Measurements from ENCODE around the gene ARPC5. TPM values are rescaled to one million over a fixed set of nuclear protein-coding genes. Genes with fewer than 3 reads are reported as not detected.

ARPC5 gene
- polyA plus RNA-seq, 2 of the 4 experiments (the other 2 are of a cell fraction) = 189 to 198 TPM

GRCh38 chr1:183630748-183631147, 4.8 kb downstream of the ARPC5 start:
- Histone ChIP-seq H3K4me2 (peak overlapping the region; percentile 87; the same call in 2 of the 3 replicates), H3K4me3 (no peak overlapping the region), H3K27ac (no peak overlapping the region), H3K4me1 (peaks cover 49% of the 10 kb centered on the region), H3K9me3 (no peaks in the 10 kb centered on the region)
- ATAC-seq (no peak), DNase-seq (ENCODE audit: low read depth in 1 of 2, low spot score in 1 of 2) (no peak), FAIRE-seq (no peak)
- no peak for TF ChIP-seq EP300 (IDR thresholded peaks at IDR 0.05)
- no peak for TF ChIP-seq KDM1A (IDR thresholded peaks at IDR 0.05; ENCODE audit: low read depth)
- TF ChIP-seq PHF8 (IDR thresholded peaks at IDR 0.05; ENCODE audit: borderline replicate concordance, low read depth) = no peak
- TF ChIP-seq MAFK (IDR thresholded peaks at IDR 0.05; ENCODE audit: partially characterized antibody) = no peak
- no peak for TF ChIP-seq FOSL2 (IDR thresholded peaks at IDR 0.05)
- no peak for TF ChIP-seq FOSL2 (CRISPR knock-in tag; IDR thresholded peaks at IDR 0.05)
- TF ChIP-seq JUNB (IDR thresholded peaks at IDR 0.05) = no peak
- no peak for TF ChIP-seq REST (IDR thresholded peaks at IDR 0.05)
- TF ChIP-seq POLR2A (IDR thresholded peaks at IDR 0.05; ENCODE audit: low read length) = no peak
- no peak for TF ChIP-seq ZSCAN20 (CRISPR knock-in tag; IDR thresholded peaks at IDR 0.05)
- no peak for TF ChIP-seq HEYL (CRISPR knock-in tag; IDR thresholded peaks at IDR 0.05)
- TF ChIP-seq HOXB13 (CRISPR knock-in tag; IDR thresholded peaks at IDR 0.05; ENCODE audit: low read depth) = no peak
- no peak for TF ChIP-seq RNF2 (IDR thresholded peaks at IDR 0.05; ENCODE audit: borderline replicate concordance, low read depth)
- TF ChIP-seq ZC3H11A (IDR thresholded peaks at IDR 0.05) = no peak
- no peak for TF ChIP-seq CBX8 (IDR thresholded peaks at IDR 0.05)
- no peak for TF ChIP-seq CBX2 (IDR thresholded peaks at IDR 0.05; ENCODE audit: borderline replicate concordance, low read depth)
- TF ChIP-seq RCOR1 (IDR thresholded peaks at IDR 0.05; ENCODE audit: low read depth, low read length) = no peak
- TF ChIP-seq NFE2L2 (conservative IDR thresholded peaks at IDR 0.05; ENCODE audit: low read length) = no peak
- no peak for TF ChIP-seq FOXS1 (CRISPR knock-in tag; IDR thresholded peaks at IDR 0.05)
- TF ChIP-seq HDAC2 (IDR thresholded peaks at IDR 0.05) = no peak
- TF ChIP-seq RARB (CRISPR knock-in tag; IDR thresholded peaks at IDR 0.05) = no peak
- 79% methylated on average over 2 of the region's 2 CpGs for WGBS (ENCODE audit: missing lambda C conversion rate)
- CTCF ChIA-PET = interaction anchor here (1.5 to 1.7 kb wide), 2 partner anchors 54 to 285 kb away, joined by 3 to 7 read pairs; no protein-coding TSS in a partner anchor
- POLR2A ChIA-PET = no interaction called here

GRCh38 chr1:183628537-183628936, 7.0 kb downstream of the ARPC5 start:
- ChIA-PET POLR2A (no interaction called here), CTCF (interaction anchor here (1.6 kb wide), 1 partner anchor 159 kb away, joined by 6 read pairs; no protein-coding TSS in a partner anchor)
- no peak overlapping the region for H3K4me2 ChIP-seq
- peaks cover 50% of the 10 kb centered on the region for H3K4me1 ChIP-seq
- H3K9me3 ChIP-seq = no peaks in the 10 kb centered on the region
- no peak for DNase-seq (ENCODE audit: low read depth in 1 of 2, low spot score in 1 of 2)
- no peak overlapping the region for H3K4me3 ChIP-seq
- no peak overlapping the region for H3K27ac ChIP-seq
- no peak for FAIRE-seq
- ATAC-seq = no peak
- TF ChIP-seq ZFP36 (IDR thresholded peaks at IDR 0.05; ENCODE audit: borderline replicate concordance, partially characterized antibody) = no peak
- no peak for TF ChIP-seq CBX8 (IDR thresholded peaks at IDR 0.05)
- no peak for TF ChIP-seq CHD2 (IDR thresholded peaks at IDR 0.05; ENCODE audit: low read length, partially characterized antibody)
- TF ChIP-seq NPAS2 (CRISPR knock-in tag; IDR thresholded peaks at IDR 0.05; ENCODE audit: borderline replicate concordance) = no peak
- no peak for TF ChIP-seq ESRRA (IDR thresholded peaks at IDR 0.05; ENCODE audit: borderline replicate concordance, low read length)
- no peak for TF ChIP-seq JUN (IDR thresholded peaks at IDR 0.05)
- TF ChIP-seq REST (IDR thresholded peaks at IDR 0.05) = no peak
- no peak for TF ChIP-seq HES2 (IDR thresholded peaks at IDR 0.05)
- no peak for TF ChIP-seq PBX3 (IDR thresholded peaks at IDR 0.05)
- no peak for TF ChIP-seq SMC3 (IDR thresholded peaks at IDR 0.05)
- TF ChIP-seq KDM5A (IDR thresholded peaks at IDR 0.05) = no peak
- TF ChIP-seq NR3C1 (IDR thresholded peaks at IDR 0.05) = no peak
- no peak for TF ChIP-seq RAD21 (conservative IDR thresholded peaks at IDR 0.05 in 1 of 2, IDR thresholded peaks at IDR 0.05 in 1 of 2)
- TF ChIP-seq ZNF302 (CRISPR knock-in tag; IDR thresholded peaks at IDR 0.05) = no peak
- no peak for TF ChIP-seq HOXB13 (CRISPR knock-in tag; IDR thresholded peaks at IDR 0.05; ENCODE audit: low read depth)
- TF ChIP-seq TP53 (CRISPR knock-in tag; IDR thresholded peaks at IDR 0.05) = no peak
- TF ChIP-seq EHF (CRISPR knock-in tag; IDR thresholded peaks at IDR 0.05) = no peak

Data from A549 (cell line).